ENCODE results near the gene GALNT10.

GALNT10 gene

DNA sequence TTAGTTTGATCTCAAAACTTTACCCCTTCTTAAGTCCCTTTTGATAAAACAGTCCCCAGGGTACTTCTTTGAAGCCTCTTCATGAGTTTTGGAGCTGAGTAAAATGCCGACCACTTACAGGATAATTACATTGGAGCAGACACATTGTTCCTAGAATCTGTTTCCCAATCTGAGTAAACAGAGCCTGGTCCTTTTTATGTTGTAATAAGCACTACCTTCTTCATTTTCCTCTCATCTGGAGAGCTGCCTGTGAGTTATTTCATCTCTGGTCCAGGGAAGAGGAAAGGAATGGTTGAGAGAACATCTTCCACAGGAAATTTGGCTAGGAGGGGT lies 26.3 kb upstream of the GALNT10 start:
- Histone ChIP-seq H3K79me1 (ENCODE audit: low read length) (no peaks in the 10 kb centered on the region), H3K9ac (ENCODE audit: low read length) (no peak overlapping the region), H3K79me2 (ENCODE audit: control insufficient read depth, insufficient read depth, low read length, poor library complexity) (no peaks in the 10 kb centered on the region), H3K4me2 (ENCODE audit: low read length) (no peak overlapping the region), H3K9me3 (ENCODE audit: insufficient read depth, low read depth, low read length) (no peaks in the 10 kb centered on the region), H3K4me1 (ENCODE audit: control insufficient read depth in 1 of 2, insufficient read depth in 2 of 2, low read length in 2 of 2) (no peaks in the 10 kb centered on the region), H3K27ac (ENCODE audit: low read depth, low read length) (no peak overlapping the region), H4K8ac (ENCODE audit: low read depth, low read length) (no peak overlapping the region), H3K4me3 (ENCODE audit: low read depth, low read length) (no peak overlapping the region), H3K27me3 (ENCODE audit: insufficient read depth, low read length) (no peaks in the 10 kb centered on the region), H2BK12ac (ENCODE audit: low read length) (no peak overlapping the region), H3K4ac (ENCODE audit: low read depth, low read length) (no peak overlapping the region), H4K12ac (ENCODE audit: low read depth, low read length) (no peak overlapping the region), H3K23ac (ENCODE audit: low read length) (no peak overlapping the region), H3K36me3 (ENCODE audit: control insufficient read depth in 1 of 2, insufficient read depth in 2 of 2, low read length in 2 of 2) (no peaks in the 10 kb centered on the region), H3K14ac (ENCODE audit: low read length) (no peak overlapping the region), H2BK5ac (ENCODE audit: low read depth, low read length, poor library complexity) (no peak overlapping the region), H4K91ac (ENCODE audit: low read depth, low read length) (no peak overlapping the region), H2BK120ac (ENCODE audit: insufficient read depth, low read length, poor library complexity) (no peak overlapping the region), H2AK5ac (ENCODE audit: low read length) (no peak overlapping the region), H2AFZ (ENCODE audit: insufficient read depth, low read length, poor library complexity) (no peak overlapping the region), H3K18ac (ENCODE audit: low read length) (no peak overlapping the region)
- no peak for DNase-seq
- no CpG with 5 or more reads among the region's 1 CpG for WGBS (ENCODE audit: extremely low coverage, insufficient coverage, insufficient read length)

DNA sequence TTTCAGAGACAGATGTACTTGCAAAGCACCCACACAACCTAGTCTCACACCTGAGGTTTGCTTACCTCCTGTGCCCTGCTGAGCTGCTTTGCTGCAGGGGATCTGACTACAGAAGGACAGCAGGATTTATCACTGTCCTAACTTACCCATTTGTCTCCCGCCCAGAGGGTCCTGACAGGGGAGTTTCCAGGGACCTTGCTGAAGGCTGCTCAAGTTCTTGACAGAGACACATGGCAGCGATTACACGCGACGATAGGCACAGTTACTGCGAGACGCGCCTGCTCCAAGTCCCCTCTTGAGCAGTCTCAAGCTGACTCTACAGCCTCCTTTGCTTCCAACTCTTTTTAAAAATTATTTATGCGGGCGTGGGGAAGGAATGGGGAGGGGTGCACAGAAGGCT lies 24.6 kb upstream of the GALNT10 start:
- Histone ChIP-seq H3K14ac (ENCODE audit: low read length) (no peak overlapping the region), H2BK12ac (ENCODE audit: low read length) (no peak overlapping the region), H3K79me1 (ENCODE audit: low read length) (no peaks in the 10 kb centered on the region), H3K9me3 (ENCODE audit: insufficient read depth, low read depth, low read length) (no peaks in the 10 kb centered on the region), H3K4me3 (ENCODE audit: low read depth, low read length) (no peak overlapping the region), H3K79me2 (ENCODE audit: control insufficient read depth, insufficient read depth, low read length, poor library complexity) (no peaks in the 10 kb centered on the region), H3K4ac (ENCODE audit: low read depth, low read length) (no peak overlapping the region), H3K36me3 (ENCODE audit: control insufficient read depth in 1 of 2, insufficient read depth in 2 of 2, low read length in 2 of 2) (no peaks in the 10 kb centered on the region), H4K8ac (ENCODE audit: low read depth, low read length) (no peak overlapping the region), H4K12ac (ENCODE audit: low read depth, low read length) (no peak overlapping the region), H3K27me3 (ENCODE audit: insufficient read depth, low read length) (no peaks in the 10 kb centered on the region), H3K4me1 (ENCODE audit: control insufficient read depth in 1 of 2, insufficient read depth in 2 of 2, low read length in 2 of 2) (no peaks in the 10 kb centered on the region), H2AFZ (ENCODE audit: insufficient read depth, low read length, poor library complexity) (no peak overlapping the region), H3K18ac (ENCODE audit: low read length) (no peak overlapping the region), H3K9ac (ENCODE audit: low read length) (no peak overlapping the region), H4K91ac (ENCODE audit: low read depth, low read length) (no peak overlapping the region), H3K27ac (ENCODE audit: low read depth, low read length) (no peak overlapping the region), H3K4me2 (ENCODE audit: low read length) (no peak overlapping the region), H2BK5ac (ENCODE audit: low read depth, low read length, poor library complexity) (no peak overlapping the region), H2BK120ac (ENCODE audit: insufficient read depth, low read length, poor library complexity) (no peak overlapping the region), H2AK5ac (ENCODE audit: low read length) (no peak overlapping the region), H3K23ac (ENCODE audit: low read length) (no peak overlapping the region)
- WGBS (ENCODE audit: extremely low coverage, insufficient coverage, insufficient read length), result no CpG with 5 or more reads among the region's 10 CpGs
- DNase-seq, result no peak

DNA sequence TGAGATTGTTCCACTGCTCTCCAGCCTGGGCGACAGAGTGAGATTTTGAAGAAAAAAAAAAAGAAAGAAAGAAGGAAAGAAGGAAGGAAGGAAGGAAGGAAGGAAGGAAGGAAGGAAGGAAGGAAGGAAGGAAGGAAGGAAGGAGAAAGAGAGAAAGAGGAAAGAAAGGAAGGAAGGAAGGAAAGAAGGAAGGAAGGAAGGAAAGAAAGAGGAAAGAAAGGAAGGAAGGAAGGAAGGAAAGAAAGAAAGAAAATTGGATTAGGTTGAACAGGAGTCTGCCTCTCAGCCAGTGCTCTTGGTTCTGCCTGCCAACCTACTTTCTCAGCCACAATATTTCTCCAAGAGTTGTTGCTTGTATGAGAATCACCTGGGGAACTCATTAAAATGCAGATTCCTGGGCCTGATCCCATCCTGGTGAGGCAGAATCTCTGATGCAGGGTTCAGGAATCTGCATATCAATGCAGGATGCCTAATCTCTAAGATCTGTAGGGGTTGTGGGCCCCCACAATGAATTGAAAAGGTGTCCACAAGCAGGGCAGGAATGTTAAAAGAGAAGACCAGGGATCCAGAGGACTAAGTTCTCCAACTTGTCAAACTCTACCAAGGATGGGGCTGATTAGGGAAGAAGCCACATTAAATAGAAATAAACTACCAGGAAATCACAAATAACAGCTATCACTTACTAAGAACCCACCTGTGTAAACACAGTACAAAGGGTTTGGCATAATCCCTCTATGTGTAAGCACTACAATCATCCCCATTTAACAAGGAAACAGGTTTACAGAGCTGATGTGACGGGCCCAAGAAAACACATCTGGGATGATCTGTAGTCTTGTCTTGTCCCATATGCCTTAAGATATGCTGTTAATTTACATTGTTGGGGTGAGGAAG lies 23.4 kb upstream of the GALNT10 start:
- Histone ChIP-seq H3K4me2 (ENCODE audit: low read length) (no peak overlapping the region), H3K23ac (ENCODE audit: low read length) (no peak overlapping the region), H3K4me1 (ENCODE audit: control insufficient read depth in 1 of 2, insufficient read depth in 2 of 2, low read length in 2 of 2) (no peaks in the 10 kb centered on the region), H3K18ac (ENCODE audit: low read length) (no peak overlapping the region), H2BK120ac (ENCODE audit: insufficient read depth, low read length, poor library complexity) (no peak overlapping the region), H3K36me3 (ENCODE audit: control insufficient read depth in 1 of 2, insufficient read depth in 2 of 2, low read length in 2 of 2) (no peaks in the 10 kb centered on the region), H2AFZ (ENCODE audit: insufficient read depth, low read length, poor library complexity) (no peak overlapping the region), H3K9ac (ENCODE audit: low read length) (no peak overlapping the region), H4K91ac (ENCODE audit: low read depth, low read length) (no peak overlapping the region), H3K79me1 (ENCODE audit: low read length) (no peaks in the 10 kb centered on the region), H4K8ac (ENCODE audit: low read depth, low read length) (no peak overlapping the region), H3K14ac (ENCODE audit: low read length) (no peak overlapping the region), H2AK5ac (ENCODE audit: low read length) (no peak overlapping the region), H4K12ac (ENCODE audit: low read depth, low read length) (no peak overlapping the region), H3K79me2 (ENCODE audit: control insufficient read depth, insufficient read depth, low read length, poor library complexity) (no peaks in the 10 kb centered on the region), H3K4me3 (ENCODE audit: low read depth, low read length) (no peak overlapping the region), H2BK12ac (ENCODE audit: low read length) (no peak overlapping the region), H3K4ac (ENCODE audit: low read depth, low read length) (no peak overlapping the region), H3K27me3 (ENCODE audit: insufficient read depth, low read length) (no peaks in the 10 kb centered on the region), H2BK5ac (ENCODE audit: low read depth, low read length, poor library complexity) (no peak overlapping the region), H3K27ac (ENCODE audit: low read depth, low read length) (no peak overlapping the region), H3K9me3 (ENCODE audit: insufficient read depth, low read depth, low read length) (no peaks in the 10 kb centered on the region)
- WGBS (ENCODE audit: extremely low coverage, insufficient coverage, insufficient read length), result no CpG with 5 or more reads among the region's 2 CpGs
- no peak for DNase-seq

DNA sequence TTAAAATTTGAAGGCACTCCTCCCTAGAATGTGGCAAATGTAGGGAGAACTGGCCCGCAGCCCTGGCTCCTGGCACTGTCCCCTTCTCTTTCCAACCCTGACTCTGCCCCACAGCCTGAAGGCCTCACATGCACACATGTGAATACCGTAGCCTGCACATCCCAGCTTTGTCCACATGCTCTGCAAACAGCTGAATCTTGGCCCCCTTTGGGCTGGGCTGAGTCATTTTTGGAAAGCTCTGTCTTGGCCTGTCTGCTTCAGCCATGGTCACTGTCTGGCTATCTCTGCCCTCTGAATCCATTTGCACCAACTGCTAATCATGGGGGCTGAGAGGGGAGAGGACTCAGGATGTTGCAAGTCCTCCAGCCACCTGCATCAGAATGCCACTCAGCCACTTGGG lies 22.1 kb upstream of the GALNT10 start:
- Histone ChIP-seq H3K9me3 (ENCODE audit: insufficient read depth, low read depth, low read length) (no peaks in the 10 kb centered on the region), H3K79me2 (ENCODE audit: control insufficient read depth, insufficient read depth, low read length, poor library complexity) (no peaks in the 10 kb centered on the region), H3K14ac (ENCODE audit: low read length) (no peak overlapping the region), H2BK120ac (ENCODE audit: insufficient read depth, low read length, poor library complexity) (no peak overlapping the region), H3K4me1 (ENCODE audit: control insufficient read depth in 1 of 2, insufficient read depth in 2 of 2, low read length in 2 of 2) (no peaks in the 10 kb centered on the region), H4K91ac (ENCODE audit: low read depth, low read length) (no peak overlapping the region), H2AFZ (ENCODE audit: insufficient read depth, low read length, poor library complexity) (no peak overlapping the region), H3K4ac (ENCODE audit: low read depth, low read length) (no peak overlapping the region), H4K8ac (ENCODE audit: low read depth, low read length) (no peak overlapping the region), H3K23ac (ENCODE audit: low read length) (no peak overlapping the region), H2BK12ac (ENCODE audit: low read length) (no peak overlapping the region), H2AK5ac (ENCODE audit: low read length) (no peak overlapping the region), H3K36me3 (ENCODE audit: control insufficient read depth in 1 of 2, insufficient read depth in 2 of 2, low read length in 2 of 2) (no peaks in the 10 kb centered on the region), H3K79me1 (ENCODE audit: low read length) (no peaks in the 10 kb centered on the region), H2BK5ac (ENCODE audit: low read depth, low read length, poor library complexity) (no peak overlapping the region), H4K12ac (ENCODE audit: low read depth, low read length) (no peak overlapping the region), H3K9ac (ENCODE audit: low read length) (no peak overlapping the region), H3K18ac (ENCODE audit: low read length) (no peak overlapping the region), H3K27ac (ENCODE audit: low read depth, low read length) (no peak overlapping the region), H3K27me3 (ENCODE audit: insufficient read depth, low read length) (no peaks in the 10 kb centered on the region), H3K4me3 (ENCODE audit: low read depth, low read length) (no peak overlapping the region), H3K4me2 (ENCODE audit: low read length) (no peak overlapping the region)
- DNase-seq, result no peak
- WGBS (ENCODE audit: extremely low coverage, insufficient coverage, insufficient read length), result no CpG with 5 or more reads among the region's 2 CpGs
